Vagina (tissue), 2 donors: ENCODE measurements around the gene SNED1. TPM values are rescaled to one million over a fixed set of nuclear protein-coding genes. Genes with fewer than 3 reads are reported as not detected.

ENCODE experiments used
- DNase-seq, 2 donors: peaks; one replicate each; pipeline ENCODE4 v3.0.0-alpha.2; 2017; ENCODE audit errors: extremely low spot score in 2 of 2
- H3K27ac ChIP-seq: fragments of 200-600 bp; sonication (generic); one replicate; pipeline ENCODE4 v1.5.1; 2019
- H3K27me3 ChIP-seq: fragments of 200-600 bp; sonication (generic); one replicate; pipeline ENCODE4 v1.5.1; 2019
- H3K36me3 ChIP-seq, 2 donors: fragments of 200-600 bp; sonication (generic); one replicate each; pipeline ENCODE4 v1.5.1; 2017 to 2019
- H3K4me1 ChIP-seq: fragments of 200-600 bp; sonication (generic); one replicate; pipeline ENCODE4 v1.5.1; 2019
- H3K4me3 ChIP-seq, 2 donors: fragments of 200-600 bp; sonication (generic); 1 replicate in 1 of 2; 2 replicates in 1 of 2; pipeline ENCODE4 v1.5.1; 2016 to 2019
- H3K9me3 ChIP-seq: fragments of 200-600 bp; sonication (generic); one replicate; pipeline ENCODE4 v1.5.1; 2019
- CTCF ChIP-seq, 3 experiments: fragments of 450-650 bp in 2 of 3; fragments of 200-600 bp in 1 of 3; sonication (generic) in 1 of 3; IDR thresholded peaks; one replicate each; pipeline ENCODE4 v1.5.1; 2017 to 2019; ENCODE audit warnings: antibody characterized with exemption in 3 of 3, mild to moderate bottlenecking in 2 of 3, moderate library complexity in 2 of 3
- POLR2A ChIP-seq, 2 donors: fragments of 450-650 bp; IDR thresholded peaks; one replicate each; pipeline ENCODE4 v1.6.1; 2017; ENCODE audit warnings: antibody characterized with exemption in 2 of 2, mild to moderate bottlenecking in 2 of 2, moderate library complexity in 2 of 2
- POLR2AphosphoS5 ChIP-seq, 2 donors: sonication (generic); formaldehyde crosslinking; IDR thresholded peaks; one replicate each; pipeline ENCODE4 v1.9.0; 2017; ENCODE audit warnings: antibody characterized with exemption in 2 of 2, mild to moderate bottlenecking in 2 of 2, low read depth in 1 of 2; ENCODE audit not compliant: insufficient read depth in 1 of 2
- intact Hi-C: fragments of 100-400 bp; cut with DNase I; formaldehyde crosslinking; loops from one replicate; pipeline ENCODE4 v1.15.1; 2023
- total RNA-seq: library from RNA; depleted of rRNA; stranded (reverse); fragments of >200 nt; gene quantifications from one replicate; pipeline ENCODE4 v1.2.3, GENCODE V29; 2016

Gene SNED1
- total RNA-seq, 1 donor from 2014 or later = 55.5 TPM

GRCh38 chr2:240963065-240963867, 35.2 kb upstream of the SNED1 start:
- DNase-seq = peak; percentile 84

GRCh38 chr2:240963868-240964703, 34.3 kb upstream of the SNED1 start:
- no peaks in the 10 kb centered on the region for H3K9me3 ChIP-seq
- H3K27me3 ChIP-seq = no peaks in the 10 kb centered on the region
- peak in 1 of 2 donors; percentile 77 for DNase-seq
- peaks cover 44% of the 10 kb centered on the region for H3K4me1 ChIP-seq
- no peak for TF ChIP-seq CTCF (IDR thresholded peaks at IDR 0.05)
- no peak for TF ChIP-seq POLR2A (IDR thresholded peaks at IDR 0.05)
- TF ChIP-seq POLR2AphosphoS5 (IDR thresholded peaks at IDR 0.05; ENCODE audit: insufficient read depth in 1 of 2, low read depth in 1 of 2) = no peak
- no peak overlapping the region for H3K4me3 ChIP-seq
- no peaks in the 10 kb centered on the region for H3K36me3 ChIP-seq
- H3K27ac ChIP-seq = peak overlapping the region; percentile 87
- intact Hi-C loops = no loop called here

More at GRCh38 chr2:240963065-240963867, 35.2 kb upstream of the SNED1 start:
- Histone ChIP-seq H3K9me3 (no peaks in the 10 kb centered on the region), H3K36me3 (no peaks in the 10 kb centered on the region), H3K4me1 (peaks cover 51% of the 10 kb centered on the region), H3K4me3 (peak overlapping the region in 1 of 2 donors; percentile 14), H3K27ac (peak overlapping the region; percentile 87), H3K27me3 (no peaks in the 10 kb centered on the region)
- intact Hi-C loops = no loop called here
- TF ChIP-seq POLR2AphosphoS5 (IDR thresholded peaks at IDR 0.05; ENCODE audit: insufficient read depth in 1 of 2, low read depth in 1 of 2) (no peak), POLR2A (IDR thresholded peaks at IDR 0.05) (no peak), CTCF (IDR thresholded peaks at IDR 0.05) (no peak)

- Histone ChIP-seq H3K4me3 (no peak overlapping the region), H3K9me3 (no peaks in the 10 kb centered on the region), H3K4me1 (peaks cover 37% of the 10 kb centered on the region), H3K36me3 (no peaks in the 10 kb centered on the region), H3K27ac (no peak overlapping the region), H3K27me3 (no peaks in the 10 kb centered on the region)
- TF ChIP-seq POLR2AphosphoS5 (IDR thresholded peaks at IDR 0.05; ENCODE audit: insufficient read depth in 1 of 2, low read depth in 1 of 2) (no peak), CTCF (IDR thresholded peaks at IDR 0.05) (no peak), POLR2A (IDR thresholded peaks at IDR 0.05) (no peak)
- intact Hi-C loops = no loop called here
- no peak for DNase-seq
Measured at GRCh38 chr2:240964704-240965295, 33.6 kb upstream of the SNED1 start.

GRCh38 chr2:240965296-240965904, 33.0 kb upstream of the SNED1 start:
- DNase-seq = no peak
- no peak overlapping the region for H3K27ac ChIP-seq
- H3K4me1 ChIP-seq = peaks cover 31% of the 10 kb centered on the region
- no peaks in the 10 kb centered on the region for H3K36me3 ChIP-seq
- TF ChIP-seq POLR2A (IDR thresholded peaks at IDR 0.05) = no peak
- no peak for TF ChIP-seq POLR2AphosphoS5 (IDR thresholded peaks at IDR 0.05; ENCODE audit: insufficient read depth in 1 of 2, low read depth in 1 of 2)
- no peak for TF ChIP-seq CTCF (IDR thresholded peaks at IDR 0.05)
- no peak overlapping the region for H3K4me3 ChIP-seq
- H3K27me3 ChIP-seq = no peaks in the 10 kb centered on the region
- no peaks in the 10 kb centered on the region for H3K9me3 ChIP-seq
- intact Hi-C loops = no loop called here
